WTC11 (cell line): ENCODE data around the gene L1TD1. TPM values are rescaled to one million over a fixed set of nuclear protein-coding genes. Genes with fewer than 3 reads are reported as not detected.

ENCODE experiments used
- ATAC-seq: fragments of 200-7000 bp; cut with Tn5 transposase; 2 replicates; pipeline ENCODE4 v1.10.0; 2021; ENCODE audit warnings: mild to moderate bottlenecking, moderate library complexity
- CTCF ChIA-PET: fragments of 300-600 bp; sonication (Branson Sonifier 250); formaldehyde crosslinking; loops from one replicate; lab custom pipeline; 2021; ENCODE audit warnings: antibody characterized with exemption; lab: Charles Lee
- POLR2A ChIA-PET: fragments of 350-600 bp; sonication (Branson Sonifier 250); formaldehyde crosslinking; loops from one replicate; lab custom pipeline; 2021; ENCODE audit warnings: antibody characterized with exemption; lab: Charles Lee
- DNase-seq: peaks from one replicate; pipeline ENCODE4 v3.0.0; 2021; ENCODE audit warnings: low spot score
- H3K27ac Mint-ChIP-seq: 2 replicates; pipeline ENCODE4 v1.8.0; 2021; ENCODE audit warnings: mixed read lengths
- H3K27me3 Mint-ChIP-seq: 2 replicates; pipeline ENCODE4 v1.8.0; 2021; ENCODE audit warnings: low read depth, mild to moderate bottlenecking, moderate library complexity, mixed read lengths
- H3K36me3 Mint-ChIP-seq: 2 replicates; pipeline ENCODE4 v1.8.0; 2021; ENCODE audit warnings: mixed read lengths
- H3K4me1 Mint-ChIP-seq: 2 replicates; pipeline ENCODE4 v1.8.0; 2022; ENCODE audit warnings: mixed read lengths
- H3K4me3 Mint-ChIP-seq: 2 replicates; pipeline ENCODE4 v1.8.0; 2021; ENCODE audit warnings: mild to moderate bottlenecking, moderate library complexity, mixed read lengths
- H3K9me3 Mint-ChIP-seq: 2 replicates; pipeline ENCODE4 v1.8.0; 2021; ENCODE audit warnings: mixed read lengths
- ATF6 ChIP-seq: sonication (generic); formaldehyde crosslinking; IDR thresholded peaks from 2 replicates; pipeline ENCODE4 v1.8.1; 2023; ENCODE audit warnings: mild to moderate bottlenecking, missing genetic modification reagents
- CREB1 ChIP-seq: sonication (generic); formaldehyde crosslinking; IDR thresholded peaks from 2 replicates; pipeline ENCODE4 v1.8.0; 2023; ENCODE audit warnings: mild to moderate bottlenecking, missing genetic modification reagents
- CREM ChIP-seq: sonication (generic); formaldehyde crosslinking; IDR thresholded peaks from 2 replicates; pipeline ENCODE4 v1.8.1; 2022; ENCODE audit warnings: mild to moderate bottlenecking, missing genetic modification reagents, moderate library complexity
- CTCF ChIP-seq: fragments of 200-600 bp; IDR thresholded peaks from 2 replicates; pipeline ENCODE4 v1.8.0; 2022; ENCODE audit warnings: antibody characterized with exemption
- E2F4 ChIP-seq: sonication (generic); formaldehyde crosslinking; IDR thresholded peaks from 2 replicates; pipeline ENCODE4 v1.8.1; 2022; ENCODE audit warnings: low read depth, mild to moderate bottlenecking, moderate library complexity, missing genetic modification reagents, borderline replicate concordance
- ESRRA ChIP-seq: sonication (generic); formaldehyde crosslinking; IDR thresholded peaks from 2 replicates; pipeline ENCODE4 v1.8.1; 2022; ENCODE audit warnings: mild to moderate bottlenecking, missing genetic modification reagents, borderline replicate concordance
- GRHL2 ChIP-seq: fragments of 250-450 bp; sonication (Bioruptor Pico); IDR thresholded peaks from 2 replicates; pipeline ENCODE4 v1.8.0; 2022; ENCODE audit warnings: mild to moderate bottlenecking, moderate library complexity; ENCODE audit not compliant: insufficient replicate concordance, severe bottlenecking
- HMGA2 ChIP-seq: fragments of 250-450 bp; sonication (Bioruptor Pico); IDR thresholded peaks from 2 replicates; pipeline ENCODE4 v1.4.0; 2021; ENCODE audit warnings: mild to moderate bottlenecking, moderate library complexity
- HMGXB4 ChIP-seq: sonication (generic); formaldehyde crosslinking; IDR thresholded peaks from 2 replicates; pipeline ENCODE4 v1.8.1; 2023; ENCODE audit warnings: mild to moderate bottlenecking, moderate library complexity, missing genetic modification reagents
- KAT7 ChIP-seq: sonication (generic); formaldehyde crosslinking; IDR thresholded peaks from 2 replicates; pipeline ENCODE4 v1.8.1; 2023; ENCODE audit warnings: missing genetic modification reagents, mild to moderate bottlenecking, borderline replicate concordance
- MAX ChIP-seq: sonication (generic); formaldehyde crosslinking; IDR thresholded peaks from 2 replicates; pipeline ENCODE4 v1.8.0; 2022; ENCODE audit warnings: mild to moderate bottlenecking, missing genetic modification reagents
- NFATC4 ChIP-seq: fragments of 250-450 bp; sonication (Bioruptor Pico); IDR thresholded peaks from 2 replicates; pipeline ENCODE4 v1.9.0; 2021; ENCODE audit warnings: mild to moderate bottlenecking
- PRRX2 ChIP-seq: fragments of 250-450 bp; sonication (Bioruptor Pico); IDR thresholded peaks from 2 replicates; pipeline ENCODE4 v1.8.0; 2021; ENCODE audit warnings: mild to moderate bottlenecking
- SOX15 ChIP-seq: fragments of 250-450 bp; sonication (Bioruptor Pico); IDR thresholded peaks from 2 replicates; pipeline ENCODE4 v1.9.0; 2021; ENCODE audit warnings: mild to moderate bottlenecking
- ZNF121 ChIP-seq: sonication (generic); formaldehyde crosslinking; IDR thresholded peaks from 2 replicates; pipeline ENCODE4 v1.8.0; 2023; ENCODE audit warnings: missing genetic modification reagents
- ZNF671 ChIP-seq: fragments of 250-450 bp; sonication (Bioruptor Pico); IDR thresholded peaks from 2 replicates; pipeline ENCODE4 v1.8.0; 2021; ENCODE audit warnings: mild to moderate bottlenecking
- total RNA-seq: library from RNA; stranded (reverse); gene quantifications from 3 replicates; pipeline ENCODE4 v1.2.3, GENCODE V29; 2021
- TF ChIP-seq, protein P1 (sequence below): sonication (generic); formaldehyde crosslinking; IDR thresholded peaks from 2 replicates; pipeline ENCODE4 v1.8.1; 2022; ENCODE audit warnings: low read depth, missing genetic modification reagents, borderline replicate concordance
- TF ChIP-seq, protein P2 (sequence below): sonication (generic); formaldehyde crosslinking; IDR thresholded peaks from 2 replicates; pipeline ENCODE4 v1.8.1; 2022; ENCODE audit warnings: mild to moderate bottlenecking, missing genetic modification reagents, moderate library complexity, borderline replicate concordance
- TF ChIP-seq, protein P3 (sequence below): sonication (generic); formaldehyde crosslinking; IDR thresholded peaks from 2 replicates; pipeline ENCODE4 v1.8.1; 2023; ENCODE audit warnings: mild to moderate bottlenecking, missing genetic modification reagents, borderline replicate concordance
- TF ChIP-seq, protein P4 (sequence below): sonication (generic); formaldehyde crosslinking; IDR thresholded peaks from 2 replicates; pipeline ENCODE4 v1.8.0; 2022; ENCODE audit warnings: mild to moderate bottlenecking, missing genetic modification reagents

L1TD1 gene
- total RNA-seq, 1 experiment from 2014 or later = 319 TPM

- TF ChIP-seq, protein P1, sequence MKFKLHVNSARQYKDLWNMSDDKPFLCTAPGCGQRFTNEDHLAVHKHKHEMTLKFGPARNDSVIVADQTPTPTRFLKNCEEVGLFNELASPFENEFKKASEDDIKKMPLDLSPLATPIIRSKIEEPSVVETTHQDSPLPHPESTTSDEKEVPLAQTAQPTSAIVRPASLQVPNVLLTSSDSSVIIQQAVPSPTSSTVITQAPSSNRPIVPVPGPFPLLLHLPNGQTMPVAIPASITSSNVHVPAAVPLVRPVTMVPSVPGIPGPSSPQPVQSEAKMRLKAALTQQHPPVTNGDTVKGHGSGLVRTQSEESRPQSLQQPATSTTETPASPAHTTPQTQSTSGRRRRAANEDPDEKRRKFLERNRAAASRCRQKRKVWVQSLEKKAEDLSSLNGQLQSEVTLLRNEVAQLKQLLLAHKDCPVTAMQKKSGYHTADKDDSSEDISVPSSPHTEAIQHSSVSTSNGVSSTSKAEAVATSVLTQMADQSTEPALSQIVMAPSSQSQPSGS (CRISPR knock-in tag) = no peak
- TF ChIP-seq ATF6 (CRISPR knock-in tag) (no peak), SOX15 (CRISPR knock-in tag) (no peak)
Measured at GRCh38 chr1:62235576-62235975, 40.9 kb downstream of the L1TD1 start (continued).

DNA sequence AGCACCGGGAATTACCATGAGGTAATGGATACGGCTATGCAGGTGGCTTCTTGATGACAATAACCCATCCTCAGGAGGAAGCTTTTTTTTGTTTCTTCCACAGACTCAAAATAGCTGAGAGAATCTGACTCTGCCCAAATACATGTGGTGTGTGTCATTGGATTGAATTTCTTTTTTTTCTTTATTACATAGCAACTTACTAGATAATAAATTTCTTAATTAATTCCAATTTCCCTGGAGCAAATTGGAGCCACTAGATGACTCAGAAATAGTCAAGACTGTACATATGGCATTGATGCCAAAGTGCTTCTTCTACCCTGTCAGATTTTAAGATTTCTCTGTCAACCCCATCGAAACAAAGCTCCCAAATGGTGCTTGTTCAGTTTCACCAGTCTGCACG, 42.7 kb downstream of the L1TD1 start:
- CTCF ChIA-PET = interaction anchor here (0.8 kb wide), 1 partner anchor 26 kb away, joined by 3 read pairs; no protein-coding TSS in a partner anchor
- no peaks in the 10 kb centered on the region; the same call in 1 of the 2 replicates for H3K27me3 Mint-ChIP-seq
- no peaks in the 10 kb centered on the region; the same call in 1 of the 2 replicates for H3K9me3 Mint-ChIP-seq
- no peak for DNase-seq
- no peak overlapping the region for H3K27ac Mint-ChIP-seq
- no peak overlapping the region for H3K4me3 Mint-ChIP-seq
- H3K4me1 Mint-ChIP-seq = peaks cover 46% of the 10 kb centered on the region
- no peak for TF ChIP-seq SOX15 (CRISPR knock-in tag)
- TF ChIP-seq ZNF671 (CRISPR knock-in tag) = no peak
- no peak for TF ChIP-seq ESRRA (CRISPR knock-in tag)
- no peak for TF ChIP-seq HMGA2 (CRISPR knock-in tag)
- no peak for TF ChIP-seq KAT7
- TF ChIP-seq CTCF = no peak
- no peak for TF ChIP-seq NFATC4 (CRISPR knock-in tag)
- TF ChIP-seq, protein P2, sequence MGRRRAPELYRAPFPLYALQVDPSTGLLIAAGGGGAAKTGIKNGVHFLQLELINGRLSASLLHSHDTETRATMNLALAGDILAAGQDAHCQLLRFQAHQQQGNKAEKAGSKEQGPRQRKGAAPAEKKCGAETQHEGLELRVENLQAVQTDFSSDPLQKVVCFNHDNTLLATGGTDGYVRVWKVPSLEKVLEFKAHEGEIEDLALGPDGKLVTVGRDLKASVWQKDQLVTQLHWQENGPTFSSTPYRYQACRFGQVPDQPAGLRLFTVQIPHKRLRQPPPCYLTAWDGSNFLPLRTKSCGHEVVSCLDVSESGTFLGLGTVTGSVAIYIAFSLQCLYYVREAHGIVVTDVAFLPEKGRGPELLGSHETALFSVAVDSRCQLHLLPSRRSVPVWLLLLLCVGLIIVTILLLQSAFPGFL (CRISPR knock-in tag) = no peak
- TF ChIP-seq HMGXB4 (CRISPR knock-in tag) = no peak
- no peak for TF ChIP-seq CREM
- TF ChIP-seq, protein P3, sequence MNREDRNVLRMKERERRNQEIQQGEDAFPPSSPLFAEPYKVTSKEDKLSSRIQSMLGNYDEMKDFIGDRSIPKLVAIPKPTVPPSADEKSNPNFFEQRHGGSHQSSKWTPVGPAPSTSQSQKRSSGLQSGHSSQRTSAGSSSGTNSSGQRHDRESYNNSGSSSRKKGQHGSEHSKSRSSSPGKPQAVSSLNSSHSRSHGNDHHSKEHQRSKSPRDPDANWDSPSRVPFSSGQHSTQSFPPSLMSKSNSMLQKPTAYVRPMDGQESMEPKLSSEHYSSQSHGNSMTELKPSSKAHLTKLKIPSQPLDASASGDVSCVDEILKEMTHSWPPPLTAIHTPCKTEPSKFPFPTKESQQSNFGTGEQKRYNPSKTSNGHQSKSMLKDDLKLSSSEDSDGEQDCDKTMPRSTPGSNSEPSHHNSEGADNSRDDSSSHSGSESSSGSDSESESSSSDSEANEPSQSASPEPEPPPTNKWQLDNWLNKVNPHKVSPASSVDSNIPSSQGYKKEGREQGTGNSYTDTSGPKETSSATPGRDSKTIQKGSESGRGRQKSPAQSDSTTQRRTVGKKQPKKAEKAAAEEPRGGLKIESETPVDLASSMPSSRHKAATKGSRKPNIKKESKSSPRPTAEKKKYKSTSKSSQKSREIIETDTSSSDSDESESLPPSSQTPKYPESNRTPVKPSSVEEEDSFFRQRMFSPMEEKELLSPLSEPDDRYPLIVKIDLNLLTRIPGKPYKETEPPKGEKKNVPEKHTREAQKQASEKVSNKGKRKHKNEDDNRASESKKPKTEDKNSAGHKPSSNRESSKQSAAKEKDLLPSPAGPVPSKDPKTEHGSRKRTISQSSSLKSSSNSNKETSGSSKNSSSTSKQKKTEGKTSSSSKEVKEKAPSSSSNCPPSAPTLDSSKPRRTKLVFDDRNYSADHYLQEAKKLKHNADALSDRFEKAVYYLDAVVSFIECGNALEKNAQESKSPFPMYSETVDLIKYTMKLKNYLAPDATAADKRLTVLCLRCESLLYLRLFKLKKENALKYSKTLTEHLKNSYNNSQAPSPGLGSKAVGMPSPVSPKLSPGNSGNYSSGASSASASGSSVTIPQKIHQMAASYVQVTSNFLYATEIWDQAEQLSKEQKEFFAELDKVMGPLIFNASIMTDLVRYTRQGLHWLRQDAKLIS = no peak
- TF ChIP-seq, protein P4, sequence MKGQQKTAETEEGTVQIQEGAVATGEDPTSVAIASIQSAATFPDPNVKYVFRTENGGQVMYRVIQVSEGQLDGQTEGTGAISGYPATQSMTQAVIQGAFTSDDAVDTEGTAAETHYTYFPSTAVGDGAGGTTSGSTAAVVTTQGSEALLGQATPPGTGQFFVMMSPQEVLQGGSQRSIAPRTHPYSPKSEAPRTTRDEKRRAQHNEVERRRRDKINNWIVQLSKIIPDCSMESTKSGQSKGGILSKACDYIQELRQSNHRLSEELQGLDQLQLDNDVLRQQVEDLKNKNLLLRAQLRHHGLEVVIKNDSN (CRISPR knock-in tag) = no peak
- TF ChIP-seq PRRX2 (CRISPR knock-in tag) = no peak
- no peak for TF ChIP-seq ZNF121 (CRISPR knock-in tag)
- no peak for TF ChIP-seq E2F4 (CRISPR knock-in tag)
- no peak for TF ChIP-seq MAX (CRISPR knock-in tag)
- TF ChIP-seq GRHL2 (CRISPR knock-in tag) = no peak
- no peak for TF ChIP-seq CREB1
- TF ChIP-seq, all 79 proteins: peak for 0
- no peak for ATAC-seq
- no peaks in the 10 kb centered on the region for H3K36me3 Mint-ChIP-seq
- POLR2A ChIA-PET = no interaction called here
